ENCODE data around the gene CARD11. TPM values are rescaled to one million over a fixed set of nuclear protein-coding genes. Genes with fewer than 3 reads are reported as not detected.

Gene CARD11
- total and polyA plus RNA-seq, 4 donors, result 0.77 to 1.2 (median 1.1) TPM

DNA sequence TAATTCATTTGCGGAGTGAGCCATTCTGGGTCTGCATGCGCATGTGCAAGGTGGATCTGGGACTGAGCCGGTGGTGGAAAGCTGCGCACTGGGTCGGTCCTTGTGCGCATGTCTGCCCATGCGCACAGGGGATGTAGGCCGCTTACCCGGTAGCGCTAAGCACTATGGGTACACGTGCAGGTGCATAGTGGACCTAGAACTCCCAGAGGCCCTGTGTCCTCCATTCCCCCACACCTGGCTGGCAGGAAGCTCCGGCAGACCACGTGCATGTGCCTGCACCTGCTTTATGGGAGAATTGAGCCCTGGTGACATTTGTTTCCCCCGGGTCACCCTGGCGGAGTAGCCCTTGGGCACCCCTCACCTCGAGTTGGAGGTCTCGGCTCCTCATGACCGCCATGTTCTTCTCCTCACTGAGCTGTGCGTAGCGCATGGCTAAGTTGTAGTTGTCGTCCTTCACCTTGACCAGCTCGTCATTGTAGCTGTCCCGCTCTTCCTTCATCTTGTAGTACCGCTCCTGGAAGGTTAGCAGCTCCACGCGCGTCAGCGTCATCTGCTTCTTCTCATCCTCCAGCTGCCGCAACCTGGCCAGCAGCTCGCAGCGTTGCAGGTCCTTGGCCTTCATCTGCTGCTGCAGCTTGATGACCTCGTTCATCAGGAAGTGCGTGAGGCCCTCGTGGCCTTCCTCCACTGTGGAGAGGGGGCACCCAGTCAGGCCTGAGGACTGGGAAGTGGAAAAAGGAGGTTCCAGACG is 99.6 kb downstream of the CARD11 start:
- no peaks in the 10 kb centered on the region for H3K4me1 ChIP-seq (ENCODE audit: control insufficient read depth, insufficient read depth, low read length)
- H3K9me3 ChIP-seq (ENCODE audit: control insufficient read depth, insufficient read depth, low read length), result no peaks in the 10 kb centered on the region
- no peaks in the 10 kb centered on the region for H3K36me3 ChIP-seq (ENCODE audit: control insufficient read depth, insufficient read depth, low read length)
- 97% methylated on average over 32 of the region's 35 CpGs for WGBS (ENCODE audit: insufficient coverage)
- H3K27ac ChIP-seq (ENCODE audit: low read depth, low read length), result no peak overlapping the region
- DNase-seq (ENCODE audit: low read depth in 4 of 6, low spot score in 6 of 6), result no peak
- H3K4me3 ChIP-seq (ENCODE audit: low read depth, low read length), result no peak overlapping the region
- no peaks in the 10 kb centered on the region for H3K27me3 ChIP-seq (ENCODE audit: control insufficient read depth, insufficient read depth, low read length)

GRCh38 chr7:2941216-2941859 is 102.3 kb downstream of the CARD11 start:
- DNase-seq (ENCODE audit: low read depth in 4 of 6, low spot score in 6 of 6), result peak in 2 of 6 donors; percentile 22 to 46

DNA sequence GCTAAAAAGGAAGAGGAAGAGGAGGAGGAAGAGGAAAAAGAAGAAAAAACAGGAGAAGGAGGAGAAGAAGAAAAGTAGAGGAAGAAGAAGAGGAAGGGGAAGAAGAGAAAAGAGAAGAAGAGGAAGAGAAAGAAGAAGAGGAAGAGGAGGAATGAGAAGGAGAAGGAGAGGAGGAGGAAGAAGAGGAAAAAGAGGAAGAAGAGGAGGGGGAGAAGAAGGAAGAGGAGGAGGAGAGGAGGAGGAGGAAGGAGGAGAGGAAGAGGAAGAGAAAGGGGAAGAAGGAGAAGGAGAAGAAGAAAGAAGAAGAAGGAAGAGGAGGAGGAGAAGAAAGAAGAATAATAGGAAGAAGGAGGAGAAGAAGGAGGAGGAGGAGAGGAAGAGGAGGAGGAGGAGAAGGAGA is 103.2 kb downstream of the CARD11 start:
- DNase-seq (ENCODE audit: low read depth in 4 of 6, low spot score in 6 of 6), result no peak
- H3K27ac ChIP-seq (ENCODE audit: low read depth, low read length), result no peak overlapping the region
- H3K4me3 ChIP-seq (ENCODE audit: low read depth, low read length), result no peak overlapping the region
- H3K9me3 ChIP-seq (ENCODE audit: control insufficient read depth, insufficient read depth, low read length), result no peaks in the 10 kb centered on the region
- peaks cover 2% of the 10 kb centered on the region for H3K27me3 ChIP-seq (ENCODE audit: control insufficient read depth, insufficient read depth, low read length)
- no peaks in the 10 kb centered on the region for H3K36me3 ChIP-seq (ENCODE audit: control insufficient read depth, insufficient read depth, low read length)
- H3K4me1 ChIP-seq (ENCODE audit: control insufficient read depth, insufficient read depth, low read length), result peaks cover 4% of the 10 kb centered on the region

More at GRCh38 chr7:2941216-2941859, 102.3 kb downstream of the CARD11 start:
- Histone ChIP-seq H3K27ac (ENCODE audit: low read depth, low read length) (no peak overlapping the region), H3K4me1 (ENCODE audit: control insufficient read depth, insufficient read depth, low read length) (peaks cover 4% of the 10 kb centered on the region), H3K36me3 (ENCODE audit: control insufficient read depth, insufficient read depth, low read length) (no peaks in the 10 kb centered on the region), H3K4me3 (ENCODE audit: low read depth, low read length) (no peak overlapping the region), H3K9me3 (ENCODE audit: control insufficient read depth, insufficient read depth, low read length) (no peaks in the 10 kb centered on the region), H3K27me3 (ENCODE audit: control insufficient read depth, insufficient read depth, low read length) (peaks cover 2% of the 10 kb centered on the region)
- 79% methylated on average over 9 of the region's 12 CpGs for WGBS (ENCODE audit: insufficient coverage)

DNA sequence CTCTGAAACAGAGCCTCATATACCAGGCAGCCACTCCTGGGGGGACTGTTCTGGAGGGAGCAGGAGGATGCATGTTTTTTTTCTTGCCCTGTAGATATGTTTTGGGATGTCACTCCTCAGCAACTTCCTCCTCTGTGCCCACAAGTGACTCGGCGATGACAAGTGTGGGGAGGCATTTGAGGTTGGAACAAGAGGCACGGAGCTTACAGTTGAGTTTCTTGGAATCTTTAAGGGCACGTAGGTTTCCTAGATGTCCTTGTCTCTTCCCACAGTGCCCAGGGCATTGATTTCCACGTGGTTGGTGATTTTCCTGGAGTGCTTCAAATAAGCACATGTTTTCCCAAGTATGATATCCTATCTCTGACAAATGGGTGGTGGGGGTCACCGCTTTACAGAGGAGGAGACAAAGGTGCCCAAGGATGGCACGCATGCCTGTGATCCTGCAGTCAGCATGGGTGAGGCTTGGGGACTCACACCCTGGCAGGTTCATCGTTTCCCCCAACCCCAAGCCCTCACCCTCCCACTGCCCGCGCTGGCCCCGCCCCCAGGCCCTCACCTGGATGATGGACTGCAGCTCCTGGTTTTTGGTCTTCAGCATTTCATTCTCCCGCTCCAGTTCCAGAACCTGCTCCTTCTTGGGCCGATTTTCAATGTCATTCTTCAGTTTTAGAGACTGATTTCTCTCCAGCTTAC is 104.3 kb downstream of the CARD11 start:
- peaks cover 9% of the 10 kb centered on the region for H3K4me1 ChIP-seq (ENCODE audit: control insufficient read depth, insufficient read depth, low read length)
- 82% methylated on average over 12 of the region's 13 CpGs for WGBS (ENCODE audit: insufficient coverage)

DNA sequence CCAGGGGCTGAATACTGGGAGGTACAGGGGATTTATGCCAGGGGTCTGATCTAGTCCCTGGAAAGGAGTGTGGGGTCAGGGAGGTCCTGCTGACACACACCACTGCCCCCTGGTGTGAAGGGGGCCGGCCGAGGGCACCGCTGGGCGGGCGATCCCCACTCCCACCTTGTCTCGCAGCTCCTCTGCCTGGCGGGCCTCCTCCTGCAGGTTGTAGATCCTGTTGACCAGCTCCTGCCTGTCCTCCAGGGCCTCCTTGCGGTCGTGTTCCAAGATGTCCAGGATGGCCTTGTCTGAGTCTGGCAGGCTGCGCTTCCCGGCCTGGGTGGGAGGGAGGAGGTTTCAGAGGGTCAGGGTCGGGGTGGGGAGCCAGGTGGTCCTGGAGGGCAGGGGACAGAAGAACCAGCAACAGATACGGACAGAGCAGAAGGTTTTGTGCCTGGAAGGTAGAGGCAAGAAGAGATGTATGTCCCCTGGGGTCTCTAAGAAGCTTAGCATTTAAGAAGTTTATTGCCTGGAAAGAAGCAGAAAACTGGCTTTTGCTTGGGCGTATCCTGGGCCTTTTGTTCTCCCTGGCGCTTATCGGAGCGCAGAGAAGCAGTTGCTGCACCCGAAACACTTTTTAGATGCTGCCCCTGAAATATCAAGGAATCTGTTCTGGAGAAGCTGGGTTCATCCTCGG is 105.0 kb downstream of the CARD11 start:
- peaks cover 2% of the 10 kb centered on the region for H3K36me3 ChIP-seq (ENCODE audit: control insufficient read depth, insufficient read depth, low read length)
- no peak overlapping the region for H3K27ac ChIP-seq (ENCODE audit: low read depth, low read length)
- DNase-seq (ENCODE audit: low read depth in 4 of 6, low spot score in 6 of 6), result peak in 1 of 6 donors; percentile 49
- H3K27me3 ChIP-seq (ENCODE audit: control insufficient read depth, insufficient read depth, low read length), result peaks cover 2% of the 10 kb centered on the region
- H3K4me3 ChIP-seq (ENCODE audit: low read depth, low read length), result no peak overlapping the region
- H3K4me1 ChIP-seq (ENCODE audit: control insufficient read depth, insufficient read depth, low read length), result peaks cover 9% of the 10 kb centered on the region
- WGBS (ENCODE audit: insufficient coverage), result 62% methylated on average over 19 of the region's 19 CpGs
- no peaks in the 10 kb centered on the region for H3K9me3 ChIP-seq (ENCODE audit: control insufficient read depth, insufficient read depth, low read length)

More for the DNA sequence above, 104.3 kb downstream of the CARD11 start:
- no peaks in the 10 kb centered on the region for H3K9me3 ChIP-seq (ENCODE audit: control insufficient read depth, insufficient read depth, low read length)
- no peak overlapping the region for H3K27ac ChIP-seq (ENCODE audit: low read depth, low read length)
- no peak for DNase-seq (ENCODE audit: low read depth in 4 of 6, low spot score in 6 of 6)
- H3K36me3 ChIP-seq (ENCODE audit: control insufficient read depth, insufficient read depth, low read length), result no peaks in the 10 kb centered on the region
- no peak overlapping the region for H3K4me3 ChIP-seq (ENCODE audit: low read depth, low read length)
- peaks cover 2% of the 10 kb centered on the region for H3K27me3 ChIP-seq (ENCODE audit: control insufficient read depth, insufficient read depth, low read length)

DNA sequence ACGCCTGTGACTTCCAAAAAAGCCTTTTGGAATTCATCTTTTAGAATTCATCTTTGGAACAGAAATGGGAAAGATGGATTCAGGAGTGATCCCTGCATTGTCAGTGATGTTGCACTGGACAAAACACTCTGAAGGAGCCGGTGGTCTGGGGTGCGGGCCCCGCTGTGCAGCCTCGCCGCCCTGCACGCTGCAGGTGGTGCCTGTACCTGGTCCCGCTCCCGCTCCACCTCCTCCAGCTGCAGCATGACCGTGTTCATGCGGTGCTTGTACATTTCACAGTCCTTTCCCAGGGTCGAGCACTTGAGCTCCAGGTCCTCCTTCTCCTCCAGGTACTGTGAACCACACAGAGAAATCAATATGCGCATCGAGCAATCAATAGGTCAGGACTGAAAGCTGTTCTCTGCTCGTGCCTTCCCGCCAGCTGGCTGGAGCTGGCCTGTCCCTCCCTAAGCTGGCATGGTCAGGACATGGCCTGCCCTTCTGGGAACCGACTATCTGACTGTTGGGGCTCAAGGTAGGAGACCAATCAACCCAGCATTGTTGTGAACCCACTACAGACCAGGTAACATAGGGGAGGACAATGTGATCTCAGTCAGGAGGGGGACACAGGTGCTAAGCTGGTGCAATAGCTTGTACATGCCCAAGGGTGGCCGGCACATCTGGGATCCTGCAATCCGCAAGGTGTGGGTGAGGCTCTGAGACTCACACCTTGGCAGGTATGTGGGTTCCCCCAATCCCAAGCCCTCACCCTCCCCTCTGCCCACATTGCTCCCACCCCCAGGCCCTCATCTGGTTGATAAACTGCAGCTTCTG is 105.8 kb downstream of the CARD11 start:
- WGBS (ENCODE audit: insufficient coverage), result 86% methylated on average over 17 of the region's 19 CpGs
- H3K4me1 ChIP-seq (ENCODE audit: control insufficient read depth, insufficient read depth, low read length), result peaks cover 10% of the 10 kb centered on the region
- peaks cover 2% of the 10 kb centered on the region for H3K36me3 ChIP-seq (ENCODE audit: control insufficient read depth, insufficient read depth, low read length)
- H3K9me3 ChIP-seq (ENCODE audit: control insufficient read depth, insufficient read depth, low read length), result no peaks in the 10 kb centered on the region
- H3K27me3 ChIP-seq (ENCODE audit: control insufficient read depth, insufficient read depth, low read length), result peaks cover 2% of the 10 kb centered on the region
- DNase-seq (ENCODE audit: low read depth in 4 of 6, low spot score in 6 of 6), result no peak
- H3K27ac ChIP-seq (ENCODE audit: low read depth, low read length), result no peak overlapping the region
- no peak overlapping the region for H3K4me3 ChIP-seq (ENCODE audit: low read depth, low read length)

DNA sequence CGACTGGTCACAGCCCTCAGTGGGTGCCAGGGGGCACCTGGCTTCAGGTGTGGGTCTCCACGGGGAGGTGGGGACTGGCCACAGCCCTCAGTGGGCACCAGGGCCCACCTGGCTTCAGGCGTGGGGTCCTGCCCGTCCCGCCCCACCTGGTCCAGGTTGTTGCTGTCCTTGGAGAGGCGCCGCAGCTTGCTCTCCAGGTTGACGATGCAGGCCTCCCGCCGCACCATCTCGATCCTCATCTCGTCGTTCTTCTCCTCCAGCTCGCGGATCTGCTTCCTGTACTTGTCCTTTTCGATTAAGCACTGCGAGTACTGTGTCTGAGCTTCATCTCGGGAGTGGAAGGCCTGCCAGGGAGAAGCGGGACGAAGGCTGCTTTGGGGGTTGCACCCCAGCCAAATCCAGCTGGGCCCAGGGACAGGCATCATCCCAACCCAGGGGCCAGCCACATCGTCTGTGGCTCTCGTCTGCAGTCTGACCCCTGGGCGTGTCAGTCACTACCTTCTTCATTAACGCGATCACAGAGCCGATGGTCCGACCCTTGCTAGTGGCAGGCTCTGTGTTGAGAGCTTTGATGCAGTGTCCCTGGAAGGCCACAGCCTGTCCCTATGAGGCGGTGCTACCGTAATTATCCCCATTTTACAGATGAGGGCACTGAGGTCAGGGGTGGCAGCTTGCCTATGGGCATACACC is 106.6 kb downstream of the CARD11 start:
- Histone ChIP-seq H3K27me3 (ENCODE audit: control insufficient read depth, insufficient read depth, low read length) (peaks cover 2% of the 10 kb centered on the region), H3K27ac (ENCODE audit: low read depth, low read length) (no peak overlapping the region), H3K9me3 (ENCODE audit: control insufficient read depth, insufficient read depth, low read length) (no peaks in the 10 kb centered on the region), H3K4me1 (ENCODE audit: control insufficient read depth, insufficient read depth, low read length) (peaks cover 19% of the 10 kb centered on the region), H3K4me3 (ENCODE audit: low read depth, low read length) (no peak overlapping the region), H3K36me3 (ENCODE audit: control insufficient read depth, insufficient read depth, low read length) (peaks cover 2% of the 10 kb centered on the region)
- no peak for DNase-seq (ENCODE audit: low read depth in 4 of 6, low spot score in 6 of 6)
- WGBS (ENCODE audit: insufficient coverage), result 93% methylated on average over 28 of the region's 29 CpGs

DNA sequence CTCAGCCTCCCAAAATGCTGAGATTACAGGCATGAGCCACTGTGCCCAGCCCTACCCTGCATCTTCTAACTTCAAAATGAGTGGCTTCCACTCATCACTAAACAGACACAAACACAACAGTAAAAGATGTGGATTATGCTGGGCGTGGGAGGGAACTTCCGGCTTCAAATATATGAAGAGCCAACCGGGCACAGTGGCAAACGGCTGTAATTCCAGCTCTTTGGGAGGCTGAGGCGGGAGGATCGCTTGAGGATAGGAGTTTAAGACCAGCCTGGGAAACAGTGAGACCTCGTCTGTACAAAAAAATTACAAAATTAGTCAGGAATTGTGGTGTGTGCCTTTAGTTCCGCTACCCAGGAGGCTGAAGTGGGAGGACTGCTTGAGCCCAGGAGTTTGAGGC is 107.4 kb downstream of the CARD11 start:
- no peaks in the 10 kb centered on the region for H3K9me3 ChIP-seq (ENCODE audit: control insufficient read depth, insufficient read depth, low read length)
- H3K36me3 ChIP-seq (ENCODE audit: control insufficient read depth, insufficient read depth, low read length), result peaks cover 2% of the 10 kb centered on the region
- WGBS (ENCODE audit: insufficient coverage), result 89% methylated on average over 8 of the region's 8 CpGs
- H3K4me3 ChIP-seq (ENCODE audit: low read depth, low read length), result no peak overlapping the region
- peaks cover 2% of the 10 kb centered on the region for H3K27me3 ChIP-seq (ENCODE audit: control insufficient read depth, insufficient read depth, low read length)
- H3K27ac ChIP-seq (ENCODE audit: low read depth, low read length), result no peak overlapping the region
- peaks cover 22% of the 10 kb centered on the region for H3K4me1 ChIP-seq (ENCODE audit: control insufficient read depth, insufficient read depth, low read length)
- no peak for DNase-seq (ENCODE audit: low read depth in 4 of 6, low spot score in 6 of 6)
